ENCODE results near the gene TBC1D22A. TPM values are rescaled to one million over a fixed set of nuclear protein-coding genes. Genes with fewer than 3 reads are reported as not detected.

Gene TBC1D22A
- total RNA-seq, 1 donor, result 17.7 TPM

- Histone ChIP-seq H3K79me2 (ENCODE audit: insufficient read depth, low read length) (no peaks in the 10 kb centered on the region), H4K20me1 (ENCODE audit: insufficient read depth, low read length) (no peaks in the 10 kb centered on the region)
- DNase-seq (ENCODE audit: insufficient read length, low spot score, missing footprints), result peak; percentile 76
Measured at GRCh38 chr22:47196881-47197772, 434.7 kb downstream of the TBC1D22A start.

GRCh38 chr22:47197773-47198500, 435.5 kb downstream of the TBC1D22A start:
- no peaks in the 10 kb centered on the region for H3K4me1 ChIP-seq (ENCODE audit: insufficient read depth, low read length)
- no peak overlapping the region for H3K27ac ChIP-seq (ENCODE audit: low read depth, low read length)
- H3K79me2 ChIP-seq (ENCODE audit: insufficient read depth, low read length), result no peaks in the 10 kb centered on the region
- peak; percentile 73 for DNase-seq (ENCODE audit: insufficient read length, low spot score, missing footprints)
- no peaks in the 10 kb centered on the region for H3K9me3 ChIP-seq (ENCODE audit: low read depth, low read length)
- no peaks in the 10 kb centered on the region for H4K20me1 ChIP-seq (ENCODE audit: insufficient read depth, low read length)
- no peaks in the 10 kb centered on the region for H3K36me3 ChIP-seq (ENCODE audit: insufficient read depth, low read length)
- no peak overlapping the region for H3K4me3 ChIP-seq (ENCODE audit: insufficient read depth, low read length)
- no peak overlapping the region for H2AFZ ChIP-seq (ENCODE audit: low read length)
- H3K27me3 ChIP-seq (ENCODE audit: insufficient read depth, low read length), result no peaks in the 10 kb centered on the region
- TF ChIP-seq CTCF (IDR thresholded peaks at IDR 0.05; ENCODE audit: extremely low read depth, low read depth, low read length), result no peak
- no peak overlapping the region for H3K4me2 ChIP-seq (ENCODE audit: insufficient read depth, low read length)

More at GRCh38 chr22:47196881-47197772, 434.7 kb downstream of the TBC1D22A start:
- H3K27ac ChIP-seq (ENCODE audit: low read depth, low read length), result no peak overlapping the region
- H2AFZ ChIP-seq (ENCODE audit: low read length), result no peak overlapping the region
- H3K27me3 ChIP-seq (ENCODE audit: insufficient read depth, low read length), result no peaks in the 10 kb centered on the region
- no peak overlapping the region for H3K4me3 ChIP-seq (ENCODE audit: insufficient read depth, low read length)
- TF ChIP-seq CTCF (IDR thresholded peaks at IDR 0.05; ENCODE audit: extremely low read depth, low read depth, low read length), result no peak
- no peaks in the 10 kb centered on the region for H3K4me1 ChIP-seq (ENCODE audit: insufficient read depth, low read length)
- H3K36me3 ChIP-seq (ENCODE audit: insufficient read depth, low read length), result no peaks in the 10 kb centered on the region
- H3K9me3 ChIP-seq (ENCODE audit: low read depth, low read length), result no peaks in the 10 kb centered on the region
- no peak overlapping the region for H3K4me2 ChIP-seq (ENCODE audit: insufficient read depth, low read length)

- no peak overlapping the region for H3K4me3 ChIP-seq (ENCODE audit: insufficient read depth, low read length)
- no peak for TF ChIP-seq CTCF (IDR thresholded peaks at IDR 0.05; ENCODE audit: extremely low read depth, low read depth, low read length)
- no peaks in the 10 kb centered on the region for H3K4me1 ChIP-seq (ENCODE audit: insufficient read depth, low read length)
- H3K36me3 ChIP-seq (ENCODE audit: insufficient read depth, low read length), result no peaks in the 10 kb centered on the region
- peak; percentile 65 for DNase-seq (ENCODE audit: insufficient read length, low spot score, missing footprints)
- no peaks in the 10 kb centered on the region for H3K9me3 ChIP-seq (ENCODE audit: low read depth, low read length)
- H4K20me1 ChIP-seq (ENCODE audit: insufficient read depth, low read length), result no peaks in the 10 kb centered on the region
- no peaks in the 10 kb centered on the region for H3K79me2 ChIP-seq (ENCODE audit: insufficient read depth, low read length)
- no peak overlapping the region for H2AFZ ChIP-seq (ENCODE audit: low read length)
- no peak overlapping the region for H3K4me2 ChIP-seq (ENCODE audit: insufficient read depth, low read length)
- H3K27ac ChIP-seq (ENCODE audit: low read depth, low read length), result no peak overlapping the region
- H3K27me3 ChIP-seq (ENCODE audit: insufficient read depth, low read length), result no peaks in the 10 kb centered on the region
Measured at GRCh38 chr22:47198801-47199251, 436.4 kb downstream of the TBC1D22A start.

Data from osteoblast (primary cell).